ENCODE measurements around the gene PKHD1. TPM values are rescaled to one million over a fixed set of nuclear protein-coding genes. Genes with fewer than 3 reads are reported as not detected.

PKHD1 gene
- total and polyA plus RNA-seq, 2 experiments from 2014 or later, result 0.47 to 3.3 TPM

DNA sequence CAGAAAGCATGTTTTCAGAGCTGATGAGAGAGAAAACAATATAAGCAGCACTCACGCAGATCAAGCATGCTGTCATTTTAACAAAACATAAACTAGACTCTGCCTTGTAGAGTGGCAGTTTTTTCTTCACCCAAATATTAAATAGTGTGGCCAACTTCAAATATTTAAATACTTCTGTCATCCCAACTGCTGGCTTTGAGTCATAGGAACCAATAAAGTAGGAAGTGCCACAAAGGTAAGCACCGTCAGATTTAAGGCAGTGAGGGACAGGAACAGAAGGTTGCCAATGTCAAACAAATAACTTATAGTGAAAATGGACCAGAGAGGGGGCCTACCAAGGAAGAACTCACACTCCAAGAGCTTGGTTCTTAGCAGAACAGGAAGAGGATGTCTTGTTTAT, 222.2 kb downstream of the PKHD1 start:
- DNase-seq (ENCODE audit: low spot score), result no peak
- H3K79me2 ChIP-seq, result no peaks in the 10 kb centered on the region
- H3K9me3 ChIP-seq (ENCODE audit: low read depth), result no peaks in the 10 kb centered on the region
- no peak overlapping the region for H3K4me2 ChIP-seq
- no peaks in the 10 kb centered on the region for H3K27me3 ChIP-seq
- H3K27ac ChIP-seq, result no peak overlapping the region
- H3K36me3 ChIP-seq (replicated peaks; ENCODE audit: insufficient read depth, low read depth), result no peaks in the 10 kb centered on the region
- H3K4me3 ChIP-seq, result no peak overlapping the region
- 64% methylated on average over 2 of the region's 2 CpGs for WGBS (ENCODE audit: low lambda C conversion rate, missing lambda C conversion rate)
- H4K20me1 ChIP-seq (ENCODE audit: insufficient read depth, poor library complexity, severe bottlenecking), result no peaks in the 10 kb centered on the region
- no peaks in the 10 kb centered on the region for H3K9me2 ChIP-seq (replicated peaks; ENCODE audit: insufficient read depth)
- TF ChIP-seq, protein P1, sequence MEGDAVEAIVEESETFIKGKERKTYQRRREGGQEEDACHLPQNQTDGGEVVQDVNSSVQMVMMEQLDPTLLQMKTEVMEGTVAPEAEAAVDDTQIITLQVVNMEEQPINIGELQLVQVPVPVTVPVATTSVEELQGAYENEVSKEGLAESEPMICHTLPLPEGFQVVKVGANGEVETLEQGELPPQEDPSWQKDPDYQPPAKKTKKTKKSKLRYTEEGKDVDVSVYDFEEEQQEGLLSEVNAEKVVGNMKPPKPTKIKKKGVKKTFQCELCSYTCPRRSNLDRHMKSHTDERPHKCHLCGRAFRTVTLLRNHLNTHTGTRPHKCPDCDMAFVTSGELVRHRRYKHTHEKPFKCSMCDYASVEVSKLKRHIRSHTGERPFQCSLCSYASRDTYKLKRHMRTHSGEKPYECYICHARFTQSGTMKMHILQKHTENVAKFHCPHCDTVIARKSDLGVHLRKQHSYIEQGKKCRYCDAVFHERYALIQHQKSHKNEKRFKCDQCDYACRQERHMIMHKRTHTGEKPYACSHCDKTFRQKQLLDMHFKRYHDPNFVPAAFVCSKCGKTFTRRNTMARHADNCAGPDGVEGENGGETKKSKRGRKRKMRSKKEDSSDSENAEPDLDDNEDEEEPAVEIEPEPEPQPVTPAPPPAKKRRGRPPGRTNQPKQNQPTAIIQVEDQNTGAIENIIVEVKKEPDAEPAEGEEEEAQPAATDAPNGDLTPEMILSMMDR (IDR thresholded peaks at IDR 0.05; ENCODE audit: poor library complexity), result no peak
- TF ChIP-seq EZH2phosphoT487 (IDR thresholded peaks at IDR 0.05; ENCODE audit: low read depth, severe bottlenecking, unreplicated experiment) (no peak), EZH2 (IDR thresholded peaks at IDR 0.05; ENCODE audit: borderline replicate concordance) (no peak)
- H3K4me1 ChIP-seq (ENCODE audit: insufficient read depth), result no peaks in the 10 kb centered on the region
- H2AFZ ChIP-seq, result no peak overlapping the region

DNA sequence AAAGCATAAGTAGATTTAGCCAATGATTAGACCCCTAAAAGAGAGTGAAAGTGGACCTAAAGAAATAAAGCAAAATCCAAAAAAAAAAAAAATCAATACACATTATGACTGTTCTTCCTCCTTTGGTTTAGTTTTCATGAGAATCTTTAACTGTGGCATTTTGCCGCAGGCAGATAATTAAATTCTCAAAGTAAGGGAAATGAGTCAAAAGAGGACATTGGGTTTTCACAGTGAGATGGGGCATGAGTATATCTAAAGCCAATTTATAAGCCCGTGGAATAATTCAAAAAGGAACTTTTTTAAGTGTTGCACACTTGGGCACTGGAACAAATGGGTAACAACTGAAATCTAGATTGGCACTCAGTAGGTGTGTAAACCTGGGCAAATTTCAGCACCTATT, 230.3 kb downstream of the PKHD1 start:
- Histone ChIP-seq H3K27me3 (no peaks in the 10 kb centered on the region), H3K9me3 (ENCODE audit: low read depth) (no peaks in the 10 kb centered on the region), H3K9me2 (replicated peaks; ENCODE audit: insufficient read depth) (no peaks in the 10 kb centered on the region), H3K27ac (no peak overlapping the region), H3K4me1 (ENCODE audit: insufficient read depth) (no peaks in the 10 kb centered on the region), H2AFZ (no peak overlapping the region), H3K4me2 (no peak overlapping the region), H3K36me3 (replicated peaks; ENCODE audit: insufficient read depth, low read depth) (no peaks in the 10 kb centered on the region), H4K20me1 (ENCODE audit: insufficient read depth, poor library complexity, severe bottlenecking) (no peaks in the 10 kb centered on the region), H3K79me2 (no peaks in the 10 kb centered on the region), H3K4me3 (no peak overlapping the region)
- TF ChIP-seq, protein P1 (IDR thresholded peaks at IDR 0.05; ENCODE audit: poor library complexity), result no peak
- TF ChIP-seq EZH2phosphoT487 (IDR thresholded peaks at IDR 0.05; ENCODE audit: low read depth, severe bottlenecking, unreplicated experiment) (no peak), EZH2 (IDR thresholded peaks at IDR 0.05; ENCODE audit: borderline replicate concordance) (no peak)
- no peak for DNase-seq (ENCODE audit: low spot score)
- 98% methylated on average over 2 of the region's 2 CpGs for WGBS (ENCODE audit: low lambda C conversion rate, missing lambda C conversion rate)

- H3K79me2 ChIP-seq, result no peaks in the 10 kb centered on the region
- no peaks in the 10 kb centered on the region for H3K4me1 ChIP-seq (ENCODE audit: insufficient read depth)
- no peaks in the 10 kb centered on the region for H3K9me2 ChIP-seq (replicated peaks; ENCODE audit: insufficient read depth)
- DNase-seq (ENCODE audit: low spot score), result no peak
- H3K27me3 ChIP-seq, result no peaks in the 10 kb centered on the region
- no peaks in the 10 kb centered on the region for H4K20me1 ChIP-seq (ENCODE audit: insufficient read depth, poor library complexity, severe bottlenecking)
- no peak overlapping the region for H3K4me2 ChIP-seq
- H3K9me3 ChIP-seq (ENCODE audit: low read depth), result no peaks in the 10 kb centered on the region
- no peak overlapping the region for H2AFZ ChIP-seq
- no peak overlapping the region for H3K4me3 ChIP-seq
- no peaks in the 10 kb centered on the region for H3K36me3 ChIP-seq (replicated peaks; ENCODE audit: insufficient read depth, low read depth)
- TF ChIP-seq, protein P1 (IDR thresholded peaks at IDR 0.05; ENCODE audit: poor library complexity), result no peak
- no peak for TF ChIP-seq EZH2phosphoT487 (IDR thresholded peaks at IDR 0.05; ENCODE audit: low read depth, severe bottlenecking, unreplicated experiment)
- TF ChIP-seq EZH2 (IDR thresholded peaks at IDR 0.05; ENCODE audit: borderline replicate concordance), result no peak
- no peak overlapping the region for H3K27ac ChIP-seq
Measured at GRCh38 chr6:51856508-51856907, 230.9 kb downstream of the PKHD1 start.

All from hepatocyte (in vitro differentiated cells).